ENCODE measurements around the gene SELENOW.

Gene SELENOW

DNA sequence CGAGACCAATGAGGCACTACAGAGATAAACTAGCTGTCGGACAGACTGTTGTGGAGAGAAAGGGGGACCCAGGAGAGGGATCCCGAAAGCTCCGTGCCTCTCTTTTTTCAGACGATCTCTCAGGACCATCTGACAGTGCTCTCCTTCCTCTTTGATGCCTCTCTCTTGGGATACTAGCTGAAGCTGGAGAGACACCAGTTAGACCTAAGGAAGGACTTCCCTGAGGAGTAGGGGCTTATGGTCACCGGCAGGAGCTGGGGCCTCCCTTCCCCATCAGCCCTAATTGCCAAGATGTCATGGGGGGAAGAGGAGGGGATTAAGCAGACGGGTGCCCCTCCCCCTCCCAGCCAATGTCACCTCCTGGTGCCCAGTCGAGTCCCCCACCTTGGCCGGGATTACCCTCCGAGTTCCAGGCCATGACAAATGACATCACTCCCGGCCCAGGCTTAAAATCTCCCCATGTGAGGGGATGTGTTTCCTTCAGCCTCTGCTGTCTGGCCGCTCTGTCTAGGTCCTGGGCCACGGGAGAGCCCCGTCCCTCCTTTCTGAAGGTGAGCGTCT is 43.0 kb downstream of the SELENOW start, which contains the start of gene CRX:
TSS of gene CRX (plus strand) at position 478 of the 561 bp plus-strand sequence. CDS start 12,507 bp downstream, outside the sequence.
- peaks cover 7% of the 10 kb centered on the region for H3K27me3 ChIP-seq (ENCODE audit: insufficient read depth, poor library complexity, severe bottlenecking)

DNA sequence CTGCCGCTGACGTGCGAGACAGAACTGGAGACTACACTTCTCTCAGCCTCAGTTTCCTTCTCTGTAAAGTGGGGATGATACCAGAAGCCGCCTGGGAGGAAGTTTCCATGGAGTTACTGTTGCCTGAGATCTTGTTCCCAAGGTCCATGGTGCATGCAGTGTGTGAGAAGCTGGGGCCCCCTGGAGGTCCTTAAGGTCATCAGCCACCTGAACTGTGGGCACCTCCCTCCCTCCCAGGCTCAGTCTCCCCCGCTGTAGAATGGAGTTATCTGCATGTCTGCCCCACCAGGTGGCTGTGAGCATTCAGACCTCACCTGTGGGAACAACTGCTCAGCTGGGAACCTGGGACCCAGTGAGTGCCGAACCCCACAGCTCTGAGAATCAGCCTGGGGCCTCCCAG is 45.9 kb downstream of the SELENOW start:
- H3K36me3 ChIP-seq (ENCODE audit: low read depth): no peaks in the 10 kb centered on the region

More for the DNA sequence above, 43.0 kb downstream of the SELENOW start, which contains the start of gene CRX:
- Histone ChIP-seq H3K4me3 (ENCODE audit: severe bottlenecking) (no peak within 1 kb of the TSS), H3K27ac (ENCODE audit: poor library complexity, severe bottlenecking) (no peak within 1 kb of the TSS), H3K4me1 (ENCODE audit: insufficient read depth, poor library complexity, severe bottlenecking) (no peaks in the 10 kb centered on the region), H3K36me3 (ENCODE audit: low read depth) (no peaks in the 10 kb centered on the region), H3K9me3 (ENCODE audit: severe bottlenecking) (no peaks in the 10 kb centered on the region)
- ATAC-seq (ENCODE audit: low read depth) (no peak), DNase-seq (ENCODE audit: low spot score) (no peak)
- TF ChIP-seq, protein P1, sequence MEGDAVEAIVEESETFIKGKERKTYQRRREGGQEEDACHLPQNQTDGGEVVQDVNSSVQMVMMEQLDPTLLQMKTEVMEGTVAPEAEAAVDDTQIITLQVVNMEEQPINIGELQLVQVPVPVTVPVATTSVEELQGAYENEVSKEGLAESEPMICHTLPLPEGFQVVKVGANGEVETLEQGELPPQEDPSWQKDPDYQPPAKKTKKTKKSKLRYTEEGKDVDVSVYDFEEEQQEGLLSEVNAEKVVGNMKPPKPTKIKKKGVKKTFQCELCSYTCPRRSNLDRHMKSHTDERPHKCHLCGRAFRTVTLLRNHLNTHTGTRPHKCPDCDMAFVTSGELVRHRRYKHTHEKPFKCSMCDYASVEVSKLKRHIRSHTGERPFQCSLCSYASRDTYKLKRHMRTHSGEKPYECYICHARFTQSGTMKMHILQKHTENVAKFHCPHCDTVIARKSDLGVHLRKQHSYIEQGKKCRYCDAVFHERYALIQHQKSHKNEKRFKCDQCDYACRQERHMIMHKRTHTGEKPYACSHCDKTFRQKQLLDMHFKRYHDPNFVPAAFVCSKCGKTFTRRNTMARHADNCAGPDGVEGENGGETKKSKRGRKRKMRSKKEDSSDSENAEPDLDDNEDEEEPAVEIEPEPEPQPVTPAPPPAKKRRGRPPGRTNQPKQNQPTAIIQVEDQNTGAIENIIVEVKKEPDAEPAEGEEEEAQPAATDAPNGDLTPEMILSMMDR (IDR thresholded peaks at IDR 0.05; ENCODE audit: poor library complexity, severe bottlenecking): no peak

DNA sequence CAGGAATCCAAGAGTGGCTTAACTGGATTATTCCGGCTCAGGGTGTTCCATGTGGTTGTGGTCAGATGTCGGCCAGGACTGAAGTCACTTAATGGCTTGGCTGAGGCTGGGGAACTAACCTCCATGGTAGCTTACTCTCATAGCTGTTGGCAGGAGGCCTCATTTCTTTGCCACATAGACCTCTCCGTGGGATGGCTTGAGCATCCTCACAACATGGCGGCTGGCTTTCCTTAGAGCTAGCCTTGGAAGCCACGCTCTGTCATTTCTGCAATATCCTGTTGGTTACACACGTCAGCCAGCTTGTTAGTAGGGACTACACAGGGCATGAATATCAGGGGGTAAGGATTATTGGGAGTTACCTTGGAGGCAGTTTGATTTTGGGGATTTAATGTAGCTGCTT is 48.3 kb downstream of the SELENOW start:
- ATAC-seq (ENCODE audit: low read depth): no peak
- TF ChIP-seq, protein P1 (IDR thresholded peaks at IDR 0.05; ENCODE audit: poor library complexity, severe bottlenecking): no peak
- Histone ChIP-seq H3K36me3 (ENCODE audit: low read depth) (no peaks in the 10 kb centered on the region), H3K27ac (ENCODE audit: poor library complexity, severe bottlenecking) (no peak overlapping the region), H3K4me3 (ENCODE audit: severe bottlenecking) (no peak overlapping the region), H3K27me3 (ENCODE audit: insufficient read depth, poor library complexity, severe bottlenecking) (no peaks in the 10 kb centered on the region), H3K4me1 (ENCODE audit: insufficient read depth, poor library complexity, severe bottlenecking) (no peaks in the 10 kb centered on the region), H3K9me3 (ENCODE audit: severe bottlenecking) (no peaks in the 10 kb centered on the region)
- no peak for DNase-seq (ENCODE audit: low spot score)

More for the DNA sequence above, 45.9 kb downstream of the SELENOW start:
- Histone ChIP-seq H3K4me1 (ENCODE audit: insufficient read depth, poor library complexity, severe bottlenecking) (no peaks in the 10 kb centered on the region), H3K9me3 (ENCODE audit: severe bottlenecking) (no peaks in the 10 kb centered on the region), H3K4me3 (ENCODE audit: severe bottlenecking) (no peak overlapping the region), H3K27ac (ENCODE audit: poor library complexity, severe bottlenecking) (no peak overlapping the region), H3K27me3 (ENCODE audit: insufficient read depth, poor library complexity, severe bottlenecking) (peaks cover 7% of the 10 kb centered on the region)
- DNase-seq (ENCODE audit: low spot score) (no peak), ATAC-seq (ENCODE audit: low read depth) (no peak)
- TF ChIP-seq, protein P1 (IDR thresholded peaks at IDR 0.05; ENCODE audit: poor library complexity, severe bottlenecking): no peak

DNA sequence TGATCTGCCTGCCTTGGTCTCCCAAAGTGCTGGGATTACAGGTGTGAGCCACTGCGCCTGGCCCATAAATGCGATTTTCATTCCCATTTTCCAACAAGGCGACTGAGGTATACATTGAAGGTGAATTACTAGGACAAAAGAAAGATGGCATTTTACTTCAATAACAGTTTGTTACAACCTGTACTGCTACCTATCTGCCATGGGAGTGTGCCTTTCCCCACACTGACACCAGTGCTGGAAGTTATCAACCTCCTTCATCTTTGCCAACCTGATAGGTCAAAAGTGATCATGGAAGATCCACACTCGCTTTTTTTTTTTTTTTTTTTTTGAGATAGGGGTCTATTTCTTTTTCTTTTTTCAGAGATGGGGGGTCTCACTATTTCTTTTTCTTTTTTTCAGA is 54.2 kb downstream of the SELENOW start:
- no peaks in the 10 kb centered on the region for H3K27me3 ChIP-seq (ENCODE audit: insufficient read depth, poor library complexity, severe bottlenecking)
- no peak overlapping the region for H3K27ac ChIP-seq (ENCODE audit: poor library complexity, severe bottlenecking)
- H3K4me1 ChIP-seq (ENCODE audit: insufficient read depth, poor library complexity, severe bottlenecking): no peaks in the 10 kb centered on the region

More for the DNA sequence above, 54.2 kb downstream of the SELENOW start:
- peaks cover 1% of the 10 kb centered on the region for H3K9me3 ChIP-seq (ENCODE audit: severe bottlenecking)
- no peak overlapping the region for H3K4me3 ChIP-seq (ENCODE audit: severe bottlenecking)
- DNase-seq (ENCODE audit: low spot score): no peak
- no peaks in the 10 kb centered on the region for H3K36me3 ChIP-seq (ENCODE audit: low read depth)
- TF ChIP-seq, protein P1 (IDR thresholded peaks at IDR 0.05; ENCODE audit: poor library complexity, severe bottlenecking): no peak
- ATAC-seq (ENCODE audit: low read depth): no peak

Data from RWPE2 (cell line).